ENCODE measurements around the gene PRMT9. TPM values are rescaled to one million over a fixed set of nuclear protein-coding genes. Genes with fewer than 3 reads are reported as not detected.

PRMT9 gene
- total and polyA plus RNA-seq, 9 of the 15 experiments (the other 6 are each of a cell fraction or from before 2014, with no cell fraction given), result 3.5 to 15.6 (median 7.2) TPM

- no peaks in the 10 kb centered on the region for H3K36me3 ChIP-seq (ENCODE audit: control insufficient read depth, insufficient read depth, low read length)
- no peak for ATAC-seq
- POLR2A ChIA-PET, result no interaction called here
- peaks cover 8 to 17% of the 10 kb centered on the region in 2 experiments; a peak in 4 of 5 replicates for H3K27me3 ChIP-seq (ENCODE audit: control insufficient read depth in 2 of 2, insufficient read depth in 2 of 2, low read length in 2 of 2)
- no peaks in the 10 kb centered on the region for H3K79me2 ChIP-seq (ENCODE audit: control insufficient read depth, insufficient read depth, low read length)
- no peaks in the 10 kb centered on the region for H3K9me3 ChIP-seq (replicated peaks; ENCODE audit: control insufficient read depth, insufficient read depth, low read depth, low read length)
- CTCF ChIA-PET (ENCODE audit: low intra/inter-chr PET ratio), result interaction anchor here (1.3 kb wide), 1 partner anchor 175 kb away, joined by 11 read pairs; no protein-coding TSS in a partner anchor
- no peak for FAIRE-seq
- H3K9ac ChIP-seq (ENCODE audit: insufficient read depth in 1 of 2, low read depth in 2 of 2, low read length in 2 of 2), result no peak overlapping the region
- no TSS peak for BruUV-seq (replicated peaks)
- H3K9me1 ChIP-seq (ENCODE audit: control insufficient read depth, insufficient read depth, low read length), result no peaks in the 10 kb centered on the region
- H3K4me3 ChIP-seq, result no peak overlapping the region
- H2AFZ ChIP-seq (ENCODE audit: low read depth, low read length), result no peak overlapping the region
- intact Hi-C loops (cut with micrococcal nuclease) (loop anchor here (2.0 to 10.0 kb wide), 2 partner anchors 167 to 175 kb away; no protein-coding TSS in a partner anchor), in situ Hi-C loops (cut with MboI) (no loop called here)
- DNase-seq (ENCODE audit: extremely low read depth in 1 of 4, low spot score in 3 of 4), result no peak
- H3K27ac ChIP-seq (ENCODE audit: extremely low read depth, low read depth, low read length), result no peak overlapping the region
- H3K4me1 ChIP-seq (replicated peaks in 1 of 2; ENCODE audit: control insufficient read depth in 2 of 2, insufficient read depth in 2 of 2, low read length in 2 of 2), result no peaks in the 10 kb centered on the region
- no peaks in the 10 kb centered on the region for H4K20me1 ChIP-seq (replicated peaks; ENCODE audit: control insufficient read depth, insufficient read depth, low read length)
- WGBS (ENCODE audit: insufficient coverage, low coverage, missing lambda C conversion rate), result 3% methylated on average over 2 of the region's 2 CpGs
- no peak overlapping the region for H3K4me2 ChIP-seq (ENCODE audit: insufficient read depth, low read length)
- TF ChIP-seq ZNF785 (CRISPR knock-in tag; IDR thresholded peaks at IDR 0.05) (no peak), MAFK (IDR thresholded peaks at IDR 0.05; ENCODE audit: low read length) (peak; percentile 31; the same call in 1 of the 2 replicates), ETV5 (CRISPR knock-in tag; IDR thresholded peaks at IDR 0.05; ENCODE audit: low read depth) (no peak), ADNP (tag; IDR thresholded peaks at IDR 0.05) (no peak), HDAC8 (tag; IDR thresholded peaks at IDR 0.05) (no peak), TEAD2 (tag; IDR thresholded peaks at IDR 0.05) (no peak), ZBTB40 (IDR thresholded peaks at IDR 0.05) (no peak), ZBTB40 (CRISPR knock-in tag; IDR thresholded peaks at IDR 0.05) (no peak), ZNF316 (IDR thresholded peaks at IDR 0.05) (peak; percentile 72), CBX5 (IDR thresholded peaks at IDR 0.05; ENCODE audit: borderline replicate concordance, low read depth) (no peak), MEF2D (tag; conservative IDR thresholded peaks at IDR 0.05; ENCODE audit: low read depth) (no peak), C11orf30 (IDR thresholded peaks at IDR 0.05; ENCODE audit: low read depth) (peak; percentile 57), FOS (IDR thresholded peaks at IDR 0.05; ENCODE audit: extremely low read depth, insufficient read length) (no peak), BACH1 (tag; IDR thresholded peaks at IDR 0.05) (no peak), SP2 (IDR thresholded peaks at IDR 0.05; ENCODE audit: extremely low read depth, low read depth, low read length, poor library complexity, severe bottlenecking) (no peak), NFRKB (IDR thresholded peaks at IDR 0.05; ENCODE audit: low read depth) (no peak), NFATC3 (IDR thresholded peaks at IDR 0.05) (no peak), SIRT6 (IDR thresholded peaks at IDR 0.05; ENCODE audit: low read depth, low read length) (no peak)
These were observed 7.9 kb upstream of the PRMT9 start for GRCh38 chr4:147691820-147692219.

Measured in K562 (cell line).